Neural crest cell (in vitro differentiated cells): Measurements from ENCODE around the gene ITGA7. TPM values are rescaled to one million over a fixed set of nuclear protein-coding genes. Genes with fewer than 3 reads are reported as not detected.

Experiments used
- DNase-seq: peaks from one replicate; pipeline ENCODE4 v3.0.0; 2021; ENCODE audit warnings: low read depth, mixed read lengths, low spot score
- H3K27ac Mint-ChIP-seq: one replicate; pipeline ENCODE4 v1.8.0; 2021; ENCODE audit warnings: mild to moderate bottlenecking, mixed read lengths; ENCODE audit not compliant: unreplicated experiment
- H3K27me3 Mint-ChIP-seq: 2 replicates; pipeline ENCODE4 v1.8.0; 2021; ENCODE audit warnings: low read depth, mild to moderate bottlenecking, mixed read lengths
- H3K36me3 Mint-ChIP-seq: 2 replicates; pipeline ENCODE4 v1.8.0; 2021; ENCODE audit warnings: low read depth, mild to moderate bottlenecking, mixed read lengths
- H3K4me1 Mint-ChIP-seq: 2 replicates; pipeline ENCODE4 v1.8.0; 2021; ENCODE audit warnings: mixed read lengths
- H3K4me3 Mint-ChIP-seq: one replicate; pipeline ENCODE4 v1.8.0; 2021; ENCODE audit warnings: mild to moderate bottlenecking, mixed read lengths
- H3K9me3 Mint-ChIP-seq: 2 replicates; pipeline ENCODE4 v1.8.0; 2021; ENCODE audit warnings: mixed read lengths
- total RNA-seq: library from RNA; stranded (reverse); gene quantifications from 2 replicates; pipeline ENCODE4 v1.2.1, GENCODE V29; 2021
- TF ChIP-seq, protein P1 (sequence below): fragments of 200-600 bp; sonication (generic); conservative IDR thresholded peaks from 2 replicates; pipeline ENCODE4 v1.5.0; 2021; ENCODE audit warnings: antibody characterized with exemption, mild to moderate bottlenecking

The ITGA7 gene
- total RNA-seq, 1 donor from 2014 or later: 63.7 TPM

GRCh38 chr12:55644591-55644990 is 63.1 kb downstream of the ITGA7 start:
- TF ChIP-seq, protein P1, sequence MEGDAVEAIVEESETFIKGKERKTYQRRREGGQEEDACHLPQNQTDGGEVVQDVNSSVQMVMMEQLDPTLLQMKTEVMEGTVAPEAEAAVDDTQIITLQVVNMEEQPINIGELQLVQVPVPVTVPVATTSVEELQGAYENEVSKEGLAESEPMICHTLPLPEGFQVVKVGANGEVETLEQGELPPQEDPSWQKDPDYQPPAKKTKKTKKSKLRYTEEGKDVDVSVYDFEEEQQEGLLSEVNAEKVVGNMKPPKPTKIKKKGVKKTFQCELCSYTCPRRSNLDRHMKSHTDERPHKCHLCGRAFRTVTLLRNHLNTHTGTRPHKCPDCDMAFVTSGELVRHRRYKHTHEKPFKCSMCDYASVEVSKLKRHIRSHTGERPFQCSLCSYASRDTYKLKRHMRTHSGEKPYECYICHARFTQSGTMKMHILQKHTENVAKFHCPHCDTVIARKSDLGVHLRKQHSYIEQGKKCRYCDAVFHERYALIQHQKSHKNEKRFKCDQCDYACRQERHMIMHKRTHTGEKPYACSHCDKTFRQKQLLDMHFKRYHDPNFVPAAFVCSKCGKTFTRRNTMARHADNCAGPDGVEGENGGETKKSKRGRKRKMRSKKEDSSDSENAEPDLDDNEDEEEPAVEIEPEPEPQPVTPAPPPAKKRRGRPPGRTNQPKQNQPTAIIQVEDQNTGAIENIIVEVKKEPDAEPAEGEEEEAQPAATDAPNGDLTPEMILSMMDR: no peak
- Mint-ChIP-seq H3K36me3 (peaks cover 5% of the 10 kb centered on the region), H3K9me3 (peaks cover 9% of the 10 kb centered on the region), H3K27ac (no peak overlapping the region), H3K4me3 (no peak overlapping the region), H3K4me1 (peaks cover 6% of the 10 kb centered on the region), H3K27me3 (no peaks in the 10 kb centered on the region)
- DNase-seq: no peak

DNA sequence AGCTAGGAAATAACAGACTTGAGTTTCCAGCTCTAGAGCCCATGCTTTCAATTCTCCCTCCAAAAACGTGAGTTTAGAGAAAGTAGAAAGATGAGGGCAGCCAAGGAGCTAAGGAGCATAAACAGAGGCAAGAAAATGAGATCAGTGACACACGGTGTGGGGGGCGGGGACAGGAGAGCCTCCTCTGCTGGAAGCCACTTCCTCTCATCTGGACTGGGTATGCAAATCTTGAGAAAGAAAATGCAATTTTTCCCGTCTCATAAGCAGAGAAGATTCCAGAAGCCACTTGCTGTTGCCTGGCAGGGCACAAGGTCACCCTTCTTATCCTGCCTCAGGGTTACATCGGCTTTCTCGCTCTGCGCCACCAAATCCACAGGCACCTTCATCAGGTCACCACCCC is 65.0 kb downstream of the ITGA7 start:
- H3K27me3 Mint-ChIP-seq: no peaks in the 10 kb centered on the region

GRCh38 chr12:55642267-55642666 is 65.4 kb downstream of the ITGA7 start:
- no peak for DNase-seq
- Mint-ChIP-seq H3K36me3 (peaks cover 4% of the 10 kb centered on the region), H3K4me3 (no peak overlapping the region), H3K27ac (no peak overlapping the region), H3K27me3 (no peaks in the 10 kb centered on the region), H3K4me1 (peaks cover 6% of the 10 kb centered on the region), H3K9me3 (peaks cover 5% of the 10 kb centered on the region)
- TF ChIP-seq, protein P1: no peak

More for the DNA sequence above, 65.0 kb downstream of the ITGA7 start:
- TF ChIP-seq, protein P1: no peak
- H3K27ac Mint-ChIP-seq: no peak overlapping the region
- DNase-seq: no peak
- peaks cover 4% of the 10 kb centered on the region for H3K36me3 Mint-ChIP-seq
- H3K9me3 Mint-ChIP-seq: peaks cover 5% of the 10 kb centered on the region
- peaks cover 6% of the 10 kb centered on the region for H3K4me1 Mint-ChIP-seq
- H3K4me3 Mint-ChIP-seq: no peak overlapping the region

DNA sequence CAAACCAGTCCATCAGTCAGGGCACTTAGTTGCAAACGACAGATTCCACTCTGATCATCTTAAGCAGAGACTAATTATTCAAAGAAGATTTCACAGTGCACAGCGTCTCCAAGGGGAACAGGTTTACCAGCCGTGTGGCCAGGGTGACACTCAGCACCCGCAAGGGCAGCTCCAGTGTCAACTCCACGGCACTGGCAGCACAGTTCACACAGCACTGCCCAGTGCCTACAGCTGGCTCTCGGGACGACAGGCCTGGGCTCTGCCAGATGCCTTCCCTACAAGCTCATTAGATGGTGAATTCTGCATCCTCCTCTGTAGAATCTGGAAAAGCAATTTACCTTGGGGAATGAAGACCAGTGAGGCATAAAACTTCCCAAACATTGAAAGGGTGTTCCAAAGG is 66.1 kb downstream of the ITGA7 start:
- Mint-ChIP-seq H3K27me3 (no peaks in the 10 kb centered on the region), H3K4me3 (no peak overlapping the region), H3K36me3 (no peaks in the 10 kb centered on the region), H3K27ac (no peak overlapping the region), H3K4me1 (peaks cover 6% of the 10 kb centered on the region), H3K9me3 (peaks cover 5% of the 10 kb centered on the region)
- DNase-seq: no peak
- TF ChIP-seq, protein P1: no peak

- Mint-ChIP-seq H3K27ac (no peak overlapping the region), H3K27me3 (no peaks in the 10 kb centered on the region), H3K9me3 (no peaks in the 10 kb centered on the region), H3K4me3 (no peak overlapping the region), H3K4me1 (no peaks in the 10 kb centered on the region), H3K36me3 (no peaks in the 10 kb centered on the region)
- TF ChIP-seq, protein P1: no peak
- no peak for DNase-seq
Observed at GRCh38 chr12:55637467-55637866, 70.2 kb downstream of the ITGA7 start.

- TF ChIP-seq, protein P1: no peak
- no peaks in the 10 kb centered on the region for H3K27me3 Mint-ChIP-seq
- H3K9me3 Mint-ChIP-seq: no peaks in the 10 kb centered on the region
- H3K27ac Mint-ChIP-seq: no peak within 1 kb of the TSS
- H3K36me3 Mint-ChIP-seq: no peaks in the 10 kb centered on the region
- H3K4me1 Mint-ChIP-seq: no peaks in the 10 kb centered on the region
- no peak within 1 kb of the TSS for H3K4me3 Mint-ChIP-seq
- no peak for DNase-seq
Observed at GRCh38 chr12:55636853-55637252, 70.9 kb downstream of the ITGA7 start, which contains the start of gene OR10P1. Gene OR10P1, plus strand, starts transcription at chr12:55636892. Its CDS starts 0 bp downstream, at chr12:55636892.
